A673 (cell line): ENCODE results near the gene SLC12A7. TPM values are rescaled to one million over a fixed set of nuclear protein-coding genes. Genes with fewer than 3 reads are reported as not detected.
"Not testable (repeated sequence)": the region's sequence is repeated elsewhere in the genome, so short reads cannot be mapped to it uniquely, and the experiment has no call there.

Source experiments
- BruUV-seq: library from RNA; stranded (reverse); fragments of 400-500 nt; replicated peaks from 2 replicates; lab custom pipeline; 2021; lab: Mats Ljungman, UMichigan
- CTCF ChIA-PET: fragments of 300-600 bp; sonication (Branson Sonifier 250); formaldehyde crosslinking; loops from one replicate; lab custom pipeline; 2022; ENCODE audit warnings: antibody characterized with exemption; lab: Charles Lee
- POLR2A ChIA-PET: fragments of 300-600 bp; sonication (Branson Sonifier 250); formaldehyde crosslinking; loops from one replicate; lab custom pipeline; 2022; ENCODE audit warnings: antibody characterized with exemption; ENCODE audit not compliant: low non-redundant PET; lab: Charles Lee
- DNase-seq: peaks from one replicate; pipeline ENCODE4 v3.0.0-alpha.2; 2015; ENCODE audit warnings: low spot score
- H3K27ac ChIP-seq: fragments of 200-600 bp; sonication (generic); 2 replicates; pipeline ENCODE4 v1.5.1; 2016; ENCODE audit warnings: mixed run types, low read depth, mild to moderate bottlenecking, mixed read lengths, antibody characterized with exemption, low read length; ENCODE audit not compliant: poor library complexity, severe bottlenecking
- H3K27me3 ChIP-seq: fragments of 200-600 bp; sonication (generic); replicated peaks from 2 replicates; pipeline ENCODE4 v1.6.1; 2017; ENCODE audit warnings: mixed run types, low read depth, mild to moderate bottlenecking, mixed read lengths, antibody characterized with exemption, low read length; ENCODE audit not compliant: insufficient read depth, poor library complexity
- H3K36me3 ChIP-seq: fragments of 200-600 bp; sonication (generic); 2 replicates; pipeline ENCODE4 v1.6.1; 2016; ENCODE audit warnings: mixed run types, mild to moderate bottlenecking, mixed read lengths, antibody characterized with exemption, low read length; ENCODE audit not compliant: insufficient read depth, poor library complexity, severe bottlenecking
- H3K4me1 ChIP-seq: fragments of 200-600 bp; sonication (generic); 2 replicates; pipeline ENCODE4 v1.6.1; 2017; ENCODE audit warnings: mixed run types, mild to moderate bottlenecking, mixed read lengths, antibody characterized with exemption, low read length; ENCODE audit not compliant: insufficient read depth, poor library complexity, severe bottlenecking
- H3K4me3 ChIP-seq: fragments of 200-600 bp; sonication (generic); 2 replicates; pipeline ENCODE4 v1.5.1; 2016; ENCODE audit warnings: low read depth, mixed run types, mild to moderate bottlenecking, mixed read lengths, low read length; ENCODE audit not compliant: poor library complexity, severe bottlenecking
- H3K9me3 ChIP-seq: fragments of 200-600 bp; sonication (generic); 2 replicates; pipeline ENCODE4 v1.6.1; 2016; ENCODE audit warnings: mixed run types, low read depth, mild to moderate bottlenecking, mixed read lengths, antibody characterized with exemption, low read length; ENCODE audit not compliant: poor library complexity, severe bottlenecking
- CTCF ChIP-seq: fragments of 300-800, 200-600 bp; sonication (generic); conservative IDR thresholded peaks from 2 replicates; pipeline ENCODE4 v1.5.1; 2017; ENCODE audit warnings: low read depth, mild to moderate bottlenecking, antibody characterized with exemption, low read length, moderate library complexity, mixed read lengths
- EZH2 ChIP-seq: fragments of 200-600 bp; sonication (generic); IDR thresholded peaks from 2 replicates; pipeline ENCODE4 v1.6.1; 2017; ENCODE audit warnings: borderline replicate concordance, low read depth, mild to moderate bottlenecking, mixed read lengths, antibody characterized with exemption, low read length; ENCODE audit not compliant: poor library complexity, severe bottlenecking
- intact Hi-C: fragments of 100-400 bp; cut with micrococcal nuclease; formaldehyde crosslinking; loops from one replicate; pipeline ENCODE4 v1.10.0; 2022; ENCODE audit not compliant: unreplicated experiment
- total RNA-seq: library from RNA; stranded (reverse); gene quantifications from 2 replicates; pipeline ENCODE4 v1.2.3, GENCODE V29; 2021

The SLC12A7 gene
- total RNA-seq, 1 experiment from 2014 or later, result 45.2 TPM

GRCh38 chr5:1086137-1086536, 25.7 kb downstream of the SLC12A7 start:
- TF ChIP-seq CTCF (no peak), EZH2 (no peak)
- no peaks in the 10 kb centered on the region for H3K4me1 ChIP-seq
- no peak for DNase-seq
- no TSS peak for BruUV-seq
- no peak overlapping the region for H3K27ac ChIP-seq
- no peak overlapping the region for H3K4me3 ChIP-seq
- intact Hi-C loops, result no loop called here
- no peaks in the 10 kb centered on the region for H3K27me3 ChIP-seq
- ChIA-PET POLR2A (no interaction called here), CTCF (no interaction called here)
- no peaks in the 10 kb centered on the region for H3K9me3 ChIP-seq
- peaks cover 7% of the 10 kb centered on the region for H3K36me3 ChIP-seq

DNA sequence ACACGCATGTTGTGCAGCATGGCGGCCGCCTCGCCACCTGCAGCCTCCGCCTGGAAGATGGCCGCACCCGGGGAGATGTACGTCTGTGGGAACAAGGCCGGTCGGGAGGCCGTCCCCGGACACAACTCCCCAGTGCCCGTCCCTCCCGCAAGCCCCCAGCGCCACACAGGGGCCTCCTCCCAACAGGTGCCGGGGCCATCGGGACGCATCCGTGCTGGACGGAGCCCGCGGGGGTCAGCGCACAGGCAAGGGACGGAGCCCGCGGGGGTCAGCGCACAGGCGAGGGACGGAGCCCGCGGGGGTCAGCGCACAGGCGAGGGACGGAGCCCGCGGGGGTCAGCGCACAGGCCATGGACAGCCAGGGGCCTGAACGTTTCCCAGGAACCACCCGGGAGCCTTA, 26.5 kb downstream of the SLC12A7 start:
- intact Hi-C loops, result no loop called here
- BruUV-seq, result no TSS peak
- Histone ChIP-seq H3K4me1 (no peaks in the 10 kb centered on the region), H3K36me3 (peaks cover 7% of the 10 kb centered on the region), H3K4me3 (no peak overlapping the region), H3K27me3 (no peaks in the 10 kb centered on the region), H3K9me3 (no peaks in the 10 kb centered on the region), H3K27ac (no peak overlapping the region)
- ChIA-PET CTCF (no interaction called here), POLR2A (no interaction called here)
- no peak for DNase-seq
- no peak for TF ChIP-seq CTCF

DNA sequence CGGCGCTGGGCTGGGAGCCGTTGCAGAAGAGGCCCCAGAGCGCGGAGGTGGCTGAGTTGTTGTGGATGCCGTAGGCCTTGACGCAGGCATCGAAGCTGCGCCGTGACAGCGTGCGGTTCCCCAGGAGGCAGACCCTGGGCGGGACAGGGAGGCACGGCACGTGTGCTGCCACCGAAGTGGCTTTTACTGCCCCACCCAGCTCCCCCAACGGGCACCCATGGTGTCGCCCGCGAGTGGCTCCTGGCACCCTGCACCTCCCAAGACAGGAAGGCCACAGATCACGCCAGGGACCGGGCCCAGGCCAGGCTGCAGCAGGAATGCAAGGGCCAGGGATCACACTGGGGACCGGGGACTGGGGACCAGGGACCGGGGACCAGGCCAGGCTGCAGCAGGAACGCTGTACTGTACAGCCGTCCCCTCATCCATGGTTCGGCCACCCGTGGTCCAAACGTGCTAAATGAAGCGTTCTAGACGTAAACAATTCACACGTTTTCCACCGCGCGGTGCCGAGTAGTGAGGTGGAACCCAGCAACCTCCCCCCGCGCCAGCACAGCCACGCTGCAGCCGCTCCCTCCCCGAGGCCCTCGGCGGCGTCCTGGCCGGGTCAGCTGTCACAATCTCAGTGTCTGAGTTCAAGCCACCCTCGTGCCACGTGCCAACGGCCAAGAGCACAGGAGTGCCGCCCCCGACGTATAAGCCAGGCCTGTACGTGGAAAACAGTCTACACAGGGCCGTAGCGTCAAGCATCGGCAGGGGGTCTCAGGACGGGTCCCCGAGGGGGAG, 27.8 kb downstream of the SLC12A7 start:
- CTCF ChIA-PET, result no interaction called here
- BruUV-seq, result no TSS peak

DNA sequence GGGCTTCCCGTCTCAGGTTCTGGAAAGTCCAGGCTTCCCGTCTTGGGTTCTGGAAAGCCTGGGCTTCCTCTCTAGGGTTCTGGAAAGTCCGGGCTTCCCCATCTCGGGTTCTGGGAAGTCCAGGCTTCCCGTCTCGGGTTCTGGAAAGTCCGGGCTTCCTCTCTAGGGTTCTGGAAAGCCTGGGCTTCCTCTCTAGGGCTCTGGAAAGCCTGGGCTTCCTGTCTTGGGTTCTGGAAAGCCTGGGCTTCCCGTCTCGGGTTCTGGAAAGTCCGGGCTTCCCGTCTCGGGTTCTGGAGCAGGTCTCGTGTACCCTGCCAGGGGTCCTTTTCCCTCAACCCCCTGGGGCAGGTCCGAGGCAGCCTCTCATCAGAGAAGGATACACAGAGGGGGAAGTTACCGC, 28.8 kb downstream of the SLC12A7 start:
- BruUV-seq, H3K4me3 ChIP-seq, H3K4me1 ChIP-seq, CTCF ChIA-PET, H3K27me3 ChIP-seq, DNase-seq, H3K27ac ChIP-seq, POLR2A ChIA-PET, H3K9me3 ChIP-seq, intact Hi-C loops: not testable (repeated sequence)
- peaks cover 10% of the 10 kb centered on the region for H3K36me3 ChIP-seq

More for the DNA sequence above, 27.8 kb downstream of the SLC12A7 start:
- H3K27me3 ChIP-seq, result no peaks in the 10 kb centered on the region
- H3K4me3 ChIP-seq, result no peak overlapping the region
- peaks cover 10% of the 10 kb centered on the region for H3K36me3 ChIP-seq
- DNase-seq, result no peak
- POLR2A ChIA-PET, result no interaction called here
- no peak overlapping the region for H3K27ac ChIP-seq
- no peaks in the 10 kb centered on the region for H3K4me1 ChIP-seq
- TF ChIP-seq EZH2 (no peak), CTCF (no peak)
- H3K9me3 ChIP-seq, result no peaks in the 10 kb centered on the region
- intact Hi-C loops, result no loop called here
